Lung (tissue), 12 donors: ENCODE measurements around the gene ERCC3. TPM values are rescaled to one million over a fixed set of nuclear protein-coding genes. Genes with fewer than 3 reads are reported as not detected.

Experiments used
- ATAC-seq: fragments of 200-7000 bp; cut with Tn5 transposase; one replicate; pipeline ENCODE4 v1.9.1; 2020; ENCODE audit warnings: moderate number of reproducible peaks; ENCODE audit not compliant: insufficient read depth, low FRiP score
- DNase-seq, 3 donors: peaks; one replicate each; pipeline ENCODE4 v3.0.0-alpha.2; 2013 to 2017
- H3K27ac ChIP-seq, 2 donors: one replicate each; pipeline ENCODE4 v1.5.1; 2013; ENCODE audit warnings: mild to moderate bottlenecking in 2 of 2, moderate library complexity in 2 of 2, control low read depth in 1 of 2, inconsistent platforms in 1 of 2, low read depth in 1 of 2, low read length in 1 of 2
- H3K27me3 ChIP-seq, 3 donors: one replicate each; pipeline ENCODE4 v1.5.1; 2013; ENCODE audit warnings: low read length in 2 of 3; ENCODE audit not compliant: control insufficient read depth in 3 of 3, insufficient read depth in 3 of 3
- H3K36me3 ChIP-seq, 4 donors: one replicate each; pipeline ENCODE4 v1.5.1; 2013; ENCODE audit warnings: low read length in 4 of 4, mild to moderate bottlenecking in 1 of 4, moderate library complexity in 1 of 4; ENCODE audit not compliant: control insufficient read depth in 4 of 4, insufficient read depth in 4 of 4
- H3K4me1 ChIP-seq, 5 donors: one replicate each; pipeline ENCODE4 v1.5.1; 2013; ENCODE audit warnings: low read length in 5 of 5, mild to moderate bottlenecking in 2 of 5, moderate library complexity in 1 of 5; ENCODE audit not compliant: control insufficient read depth in 5 of 5, insufficient read depth in 5 of 5
- H3K4me3 ChIP-seq: one replicate; pipeline ENCODE4 v1.5.1; 2013; ENCODE audit warnings: mild to moderate bottlenecking, control low read depth, moderate library complexity
- H3K9ac ChIP-seq, 2 donors: one replicate each; pipeline ENCODE4 v1.5.1; 2013; ENCODE audit warnings: low read length in 2 of 2, control low read depth in 1 of 2; ENCODE audit not compliant: insufficient read depth in 1 of 2
- H3K9me3 ChIP-seq, 4 donors: one replicate each; pipeline ENCODE4 v1.5.1; 2013; ENCODE audit warnings: low read length in 3 of 4, mild to moderate bottlenecking in 1 of 4, moderate library complexity in 1 of 4; ENCODE audit not compliant: control insufficient read depth in 4 of 4, insufficient read depth in 3 of 4
- CTCF ChIP-seq: IDR thresholded peaks from 2 replicates; pipeline ENCODE4 v1.5.1; 2012; ENCODE audit warnings: mild to moderate bottlenecking; ENCODE audit errors: control extremely low read depth, extremely low read depth
- WGBS, 2 donors: extraction: QIAGEN DNeasy Blood & Tissue Kit; methylation state at CpG; one replicate each; pipeline ENCODE4 v1.1.7; 2013; 5-methylcytosine and 5-hydroxymethylcytosine counted together
- polyA plus RNA-seq, 2 donors: library from polyadenylated mRNA; stranded (reverse); fragments of 200-250 nt; gene quantifications; one replicate each; pipeline ENCODE4 v1.2.1, GENCODE V29; 2013
- total RNA-seq, 2 donors: library from RNA; depleted of rRNA in 1 of 2; stranded (reverse); fragments of >200 nt in 1 of 2; gene quantifications; one replicate each; pipeline ENCODE4 v1.2.1, GENCODE V29; 2014 to 2021
- donor health status: control.
- donor health status: control.
- donor health status: Bipolar disorder and iron deficiency.
- donor health status: healthy.
- donor health status: DM: yes; HTN: yes; CAD: no.

ERCC3 gene
- total and polyA plus RNA-seq, 4 donors: 18.2 to 60.3 (median 33.3) TPM

- 90 to 95% methylated on average over 8 of the region's 8 CpGs for WGBS, 2 donors
- Histone ChIP-seq H3K4me1 (peaks cover 0 to 3% (median 0%) of the 10 kb centered on the region in 5 donors), H3K27me3 (no peaks in the 10 kb centered on the region), H3K27ac (no peak overlapping the region), H3K36me3 (peaks cover 29 to 46% (median 37%) of the 10 kb centered on the region in 4 donors), H3K9me3 (peaks cover 0 to 3% (median 0%) of the 10 kb centered on the region in 4 donors), H3K9ac (no peak overlapping the region), H3K4me3 (no peak overlapping the region)
- ATAC-seq (no peak), DNase-seq (peak; percentile 30 to 92 (median 88))
- no peak for TF ChIP-seq CTCF
Measured at GRCh38 chr2:127261804-127262406, 32.0 kb downstream of the ERCC3 start.

DNA sequence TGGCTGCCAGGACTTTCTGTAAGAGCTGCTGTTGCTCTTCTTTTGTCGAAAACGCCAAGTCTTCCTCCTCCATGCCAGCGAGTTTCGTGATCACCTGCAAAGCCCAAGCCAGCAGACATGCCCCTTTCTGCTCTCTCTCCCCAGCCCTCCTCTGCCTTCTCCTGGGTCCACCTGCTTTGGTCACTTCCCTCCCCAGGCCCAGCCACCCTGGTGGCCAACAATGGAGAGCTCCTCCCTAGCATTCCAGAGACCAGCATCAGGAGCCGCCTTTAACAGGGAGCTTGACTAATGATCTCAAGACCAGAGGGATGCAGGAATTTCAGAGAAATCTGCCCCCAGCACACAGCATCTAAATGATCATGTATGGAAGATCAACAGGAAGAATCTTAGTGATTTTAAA, 34.6 kb downstream of the ERCC3 start:
- H3K4me3 ChIP-seq: no peak overlapping the region
- H3K4me1 ChIP-seq: peaks cover 0 to 3% (median 0%) of the 10 kb centered on the region in 5 donors
- 97 to 99% methylated on average over 5 of the region's 5 CpGs for WGBS, 2 donors
- H3K9me3 ChIP-seq: peaks cover 0 to 3% (median 0%) of the 10 kb centered on the region in 4 donors
- ATAC-seq: no peak
- peaks cover 31 to 47% (median 41%) of the 10 kb centered on the region in 4 donors for H3K36me3 ChIP-seq
- H3K27me3 ChIP-seq: no peaks in the 10 kb centered on the region
- no peak for TF ChIP-seq CTCF
- H3K9ac ChIP-seq: no peak overlapping the region
- no peak for DNase-seq
- H3K27ac ChIP-seq: no peak overlapping the region

GRCh38 chr2:127256866-127257265, 37.1 kb downstream of the ERCC3 start:
- DNase-seq (no peak), ATAC-seq (no peak)
- Histone ChIP-seq H3K27me3 (no peaks in the 10 kb centered on the region), H3K9me3 (no peaks in the 10 kb centered on the region), H3K27ac (no peak overlapping the region), H3K4me1 (peaks cover 0 to 3% (median 0%) of the 10 kb centered on the region in 5 donors), H3K9ac (no peak overlapping the region), H3K4me3 (no peak overlapping the region), H3K36me3 (peaks cover 31 to 46% (median 35%) of the 10 kb centered on the region in 4 donors)
- no peak for TF ChIP-seq CTCF
- 72 to 75% methylated on average over 8 of the region's 8 CpGs for WGBS, 2 donors
